Measurements from ENCODE around the gene WDR76.

DNA sequence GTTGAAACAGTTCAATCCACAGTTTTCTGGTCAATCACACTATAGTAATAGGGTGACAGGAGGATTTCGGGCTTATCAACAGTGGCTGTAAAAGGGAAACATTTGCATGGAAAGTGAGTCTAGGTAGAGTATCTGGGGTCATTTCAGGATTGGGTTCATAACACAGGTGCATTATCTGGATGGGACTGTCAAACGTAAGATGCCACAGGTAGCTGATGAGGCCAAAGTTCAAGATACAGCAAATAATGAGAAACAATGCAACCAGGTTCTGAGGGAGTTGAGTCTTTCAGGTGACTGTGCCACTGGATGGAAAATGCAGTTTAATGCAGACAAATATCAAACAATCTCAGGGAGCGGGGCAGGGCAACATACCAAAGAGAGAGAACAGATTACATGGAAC is 62.2 kb downstream of the WDR76 start:
- TF ChIP-seq CTCF (IDR thresholded peaks at IDR 0.05; ENCODE audit: insufficient read depth, low read length, poor library complexity, severe bottlenecking) (no peak), EZH2phosphoT487 (conservative IDR thresholded peaks at IDR 0.05; ENCODE audit: low read length) (no peak)
